HepG2 (cell line): ENCODE measurements around the gene DICER1. TPM values are rescaled to one million over a fixed set of nuclear protein-coding genes. Genes with fewer than 3 reads are reported as not detected.

Experiments
- CBX2 ChIP-seq, 2 experiments: fragments of 200-600 bp in 1 of 2; sonication (generic); formaldehyde crosslinking in 1 of 2; IDR thresholded peaks; 2 replicates each; pipeline versions ENCODE4 v1.7.0 to v1.8.1; 2018 to 2022; ENCODE audit warnings: low read depth in 2 of 2, low read length in 1 of 2, mild to moderate bottlenecking in 1 of 2, missing genetic modification reagents in 1 of 2
- GTF2F1 ChIP-seq: fragments of 150-350 bp; IDR thresholded peaks from 2 replicates; pipeline ENCODE4 v1.6.1; 2014; ENCODE audit warnings: low read length
- HCFC1 ChIP-seq: fragments of 150-350 bp; IDR thresholded peaks from 2 replicates; pipeline ENCODE4 v1.6.1; 2014; ENCODE audit warnings: low read depth, low read length
- HNRNPUL1 ChIP-seq: fragments of 200-400 bp; formaldehyde crosslinking; IDR thresholded peaks from 2 replicates; pipeline ENCODE4 v1.6.1; 2017; ENCODE audit warnings: low read depth, mild to moderate bottlenecking, low read length, moderate library complexity
- MAFK ChIP-seq, 2 experiments: IDR thresholded peaks in 1 of 2; conservative IDR thresholded peaks in 1 of 2; 2 replicates each; pipeline ENCODE4 v1.6.1; 2011; ENCODE audit warnings: improper control_type of control experiment in 2 of 2, low read length in 2 of 2
- MIER3 ChIP-seq: IDR thresholded peaks from 2 replicates; pipeline ENCODE4 v1.6.1; 2016; ENCODE audit warnings: missing compliant biosample characterization, borderline replicate concordance
- NR1H2 ChIP-seq: sonication (generic); formaldehyde crosslinking; IDR thresholded peaks from 2 replicates; pipeline ENCODE4 v1.8.1; 2022; ENCODE audit warnings: low read depth, missing genetic modification reagents, borderline replicate concordance
- RFX5 ChIP-seq: IDR thresholded peaks from 2 replicates; pipeline ENCODE4 v1.6.1; 2011; ENCODE audit warnings: low read depth, low read length, improper control_type of control experiment
- SMARCC2 ChIP-seq: fragments of 450-650 bp; IDR thresholded peaks from 2 replicates; pipeline ENCODE4 v1.6.1; 2017; ENCODE audit warnings: antibody characterized with exemption, mild to moderate bottlenecking
- SNAPC5 ChIP-seq: sonication (generic); formaldehyde crosslinking; IDR thresholded peaks from 2 replicates; pipeline ENCODE4 v1.8.1; 2023; ENCODE audit warnings: mild to moderate bottlenecking, missing genetic modification reagents, borderline replicate concordance
- TEAD2 ChIP-seq: sonication (generic); formaldehyde crosslinking; IDR thresholded peaks from 2 replicates; pipeline ENCODE4 v1.9.0; 2021; ENCODE audit warnings: missing genetic modification reagents
- ZFAT ChIP-seq: sonication (generic); formaldehyde crosslinking; conservative IDR thresholded peaks from 2 replicates; pipeline ENCODE4 v1.8.1; 2023; ENCODE audit warnings: missing genetic modification reagents, inconsistent platforms
- ZFP82 ChIP-seq: sonication (generic); formaldehyde crosslinking; IDR thresholded peaks from 2 replicates; pipeline ENCODE4 v1.5.1; 2020; ENCODE audit warnings: mild to moderate bottlenecking, missing genetic modification reagents, borderline replicate concordance
- ZMAT3 ChIP-seq: sonication (generic); formaldehyde crosslinking; conservative IDR thresholded peaks from 2 replicates; pipeline ENCODE4 v1.7.0; 2021; ENCODE audit warnings: missing genetic modification reagents
- ZNF138 ChIP-seq: sonication (generic); formaldehyde crosslinking; IDR thresholded peaks from 2 replicates; pipeline ENCODE4 v1.5.0; 2020; ENCODE audit warnings: mild to moderate bottlenecking, low read depth, missing genetic modification reagents
- ZNF234 ChIP-seq: sonication (generic); formaldehyde crosslinking; conservative IDR thresholded peaks from 2 replicates; pipeline ENCODE4 v1.5.1; 2020; ENCODE audit warnings: mild to moderate bottlenecking, missing genetic modification reagents
- ZNF782 ChIP-seq: sonication (generic); formaldehyde crosslinking; IDR thresholded peaks from 2 replicates; pipeline ENCODE4 v1.4.0; 2020; ENCODE audit warnings: missing genetic modification reagents, mild to moderate bottlenecking, borderline replicate concordance
- polyA plus RNA-seq, 8 experiments: library from polyadenylated mRNA; depleted of rRNA in 3 of 8; stranded (reverse) in 7 of 8; unstranded in 1 of 8; fragments of >200 nt; fragmentation: Illumina TruSeq in 4 of 8; extraction: Trizol in 4 of 8; gene quantifications; 2 replicates each; pipeline versions ENCODE4 v1.2.1 to v1.2.3, GENCODE V29; 2011 to 2016; ENCODE audit warnings: low read depth in 4 of 8, missing spikeins in 1 of 8, mixed read lengths in 1 of 8; ENCODE audit not compliant: insufficient read depth in 1 of 8
- total RNA-seq, 5 experiments: library from RNA; depleted of rRNA; stranded (reverse); fragments of >200 nt; fragmentation: Illumina TruSeq; extraction: Trizol; gene quantifications; 2 replicates each; pipeline ENCODE4 v1.2.3, GENCODE V29; 2016; ENCODE audit warnings: low read depth in 1 of 5
- TF ChIP-seq, protein P1 (sequence below): IDR thresholded peaks from 2 replicates; pipeline ENCODE4 v1.6.1; 2016; ENCODE audit warnings: low read depth, borderline replicate concordance
- TF ChIP-seq, protein P2 (sequence below): sonication (generic); formaldehyde crosslinking; IDR thresholded peaks from 2 replicates; pipeline ENCODE4 v1.4.0; 2020; ENCODE audit warnings: missing genetic modification reagents, borderline replicate concordance
- TF ChIP-seq, protein P3 (sequence below): sonication (generic); formaldehyde crosslinking; IDR thresholded peaks from 2 replicates; pipeline ENCODE4 v1.8.0; 2022; ENCODE audit warnings: missing genetic modification reagents, low read depth, mild to moderate bottlenecking, borderline replicate concordance
- TF ChIP-seq, protein P4 (sequence below): sonication (generic); formaldehyde crosslinking; conservative IDR thresholded peaks from 2 replicates; pipeline ENCODE4 v1.8.0; 2022; ENCODE audit warnings: mild to moderate bottlenecking, moderate library complexity, missing genetic modification reagents

DICER1 gene
- total and polyA plus RNA-seq, 2 of the 13 experiments (the other 11 are each of a cell fraction or from before 2014, with no cell fraction given): 31.8 to 61.9 TPM

- no peak for TF ChIP-seq MIER3 (CRISPR knock-in tag)
- TF ChIP-seq ZFP82: peak; percentile 76; the same call in 1 of the 2 replicates
- TF ChIP-seq, protein P1, sequence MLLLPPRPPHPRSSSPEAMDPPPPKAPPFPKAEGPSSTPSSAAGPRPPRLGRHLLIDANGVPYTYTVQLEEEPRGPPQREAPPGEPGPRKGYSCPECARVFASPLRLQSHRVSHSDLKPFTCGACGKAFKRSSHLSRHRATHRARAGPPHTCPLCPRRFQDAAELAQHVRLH: peak; percentile 37; the same call in 1 of the 2 replicates
- TF ChIP-seq, protein P2, sequence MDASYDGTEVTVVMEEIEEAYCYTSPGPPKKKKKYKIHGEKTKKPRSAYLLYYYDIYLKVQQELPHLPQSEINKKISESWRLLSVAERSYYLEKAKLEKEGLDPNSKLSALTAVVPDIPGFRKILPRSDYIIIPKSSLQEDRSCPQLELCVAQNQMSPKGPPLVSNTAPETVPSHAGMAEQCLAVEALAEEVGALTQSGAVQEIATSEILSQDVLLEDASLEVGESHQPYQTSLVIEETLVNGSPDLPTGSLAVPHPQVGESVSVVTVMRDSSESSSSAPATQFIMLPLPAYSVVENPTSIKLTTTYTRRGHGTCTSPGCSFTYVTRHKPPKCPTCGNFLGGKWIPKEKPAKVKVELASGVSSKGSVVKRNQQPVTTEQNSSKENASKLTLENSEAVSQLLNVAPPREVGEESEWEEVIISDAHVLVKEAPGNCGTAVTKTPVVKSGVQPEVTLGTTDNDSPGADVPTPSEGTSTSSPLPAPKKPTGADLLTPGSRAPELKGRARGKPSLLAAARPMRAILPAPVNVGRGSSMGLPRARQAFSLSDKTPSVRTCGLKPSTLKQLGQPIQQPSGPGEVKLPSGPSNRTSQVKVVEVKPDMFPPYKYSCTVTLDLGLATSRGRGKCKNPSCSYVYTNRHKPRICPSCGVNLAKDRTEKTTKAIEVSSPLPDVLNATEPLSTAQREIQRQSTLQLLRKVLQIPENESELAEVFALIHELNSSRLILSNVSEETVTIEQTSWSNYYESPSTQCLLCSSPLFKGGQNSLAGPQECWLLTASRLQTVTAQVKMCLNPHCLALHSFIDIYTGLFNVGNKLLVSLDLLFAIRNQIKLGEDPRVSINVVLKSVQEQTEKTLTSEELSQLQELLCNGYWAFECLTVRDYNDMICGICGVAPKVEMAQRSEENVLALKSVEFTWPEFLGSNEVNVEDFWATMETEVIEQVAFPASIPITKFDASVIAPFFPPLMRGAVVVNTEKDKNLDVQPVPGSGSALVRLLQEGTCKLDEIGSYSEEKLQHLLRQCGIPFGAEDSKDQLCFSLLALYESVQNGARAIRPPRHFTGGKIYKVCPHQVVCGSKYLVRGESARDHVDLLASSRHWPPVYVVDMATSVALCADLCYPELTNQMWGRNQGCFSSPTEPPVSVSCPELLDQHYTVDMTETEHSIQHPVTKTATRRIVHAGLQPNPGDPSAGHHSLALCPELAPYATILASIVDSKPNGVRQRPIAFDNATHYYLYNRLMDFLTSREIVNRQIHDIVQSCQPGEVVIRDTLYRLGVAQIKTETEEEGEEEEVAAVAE (CRISPR knock-in tag): 0 out of 2 replicates have a peak, but pooled peaks have one; percentile 31
- peak; percentile 36; the same call in 1 of the 2 replicates for TF ChIP-seq HCFC1
- TF ChIP-seq HNRNPUL1: peak; percentile 87; the same call in 1 of the 2 replicates
- TF ChIP-seq RFX5: no peak
- TF ChIP-seq, protein P3, sequence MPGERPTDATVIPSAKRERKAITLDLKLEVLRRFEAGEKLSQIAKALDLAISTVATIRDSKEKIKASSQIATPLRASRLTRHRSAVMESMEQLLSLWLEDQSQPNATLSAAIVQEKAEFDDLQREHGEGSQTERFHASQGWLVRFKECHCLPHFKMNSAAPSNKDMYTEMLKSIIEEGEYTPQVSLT (CRISPR knock-in tag): no peak
- no peak for TF ChIP-seq ZFAT (CRISPR knock-in tag)
- no peak; the same call in 1 of the 2 replicates for TF ChIP-seq ZNF782 (CRISPR knock-in tag)
- peak; percentile 91; the same call in 1 of the 2 replicates for TF ChIP-seq ZMAT3 (CRISPR knock-in tag)
- TF ChIP-seq TEAD2: 0 out of 2 replicates have a peak, but pooled peaks have one; percentile 19
- TF ChIP-seq, protein P4, sequence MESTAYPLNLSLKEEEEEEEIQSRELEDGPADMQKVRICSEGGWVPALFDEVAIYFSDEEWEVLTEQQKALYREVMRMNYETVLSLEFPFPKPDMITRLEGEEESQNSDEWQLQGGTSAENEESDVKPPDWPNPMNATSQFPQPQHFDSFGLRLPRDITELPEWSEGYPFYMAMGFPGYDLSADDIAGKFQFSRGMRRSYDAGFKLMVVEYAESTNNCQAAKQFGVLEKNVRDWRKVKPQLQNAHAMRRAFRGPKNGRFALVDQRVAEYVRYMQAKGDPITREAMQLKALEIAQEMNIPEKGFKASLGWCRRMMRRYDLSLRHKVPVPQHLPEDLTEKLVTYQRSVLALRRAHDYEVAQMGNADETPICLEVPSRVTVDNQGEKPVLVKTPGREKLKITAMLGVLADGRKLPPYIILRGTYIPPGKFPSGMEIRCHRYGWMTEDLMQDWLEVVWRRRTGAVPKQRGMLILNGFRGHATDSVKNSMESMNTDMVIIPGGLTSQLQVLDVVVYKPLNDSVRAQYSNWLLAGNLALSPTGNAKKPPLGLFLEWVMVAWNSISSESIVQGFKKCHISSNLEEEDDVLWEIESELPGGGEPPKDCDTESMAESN (CRISPR knock-in tag): peak; percentile 71; the same call in 1 of the 2 replicates
- peak; percentile 28; the same call in 1 of the 2 replicates for TF ChIP-seq ZNF138 (CRISPR knock-in tag)
- no peak for TF ChIP-seq SMARCC2
- TF ChIP-seq ZNF234 (CRISPR knock-in tag): no peak
- TF ChIP-seq NR1H2 (CRISPR knock-in tag): no peak
- TF ChIP-seq CBX2 (IDR thresholded peaks at IDR 0.05; ENCODE audit: low read depth, low read length): no peak
- 0 out of 2 replicates have a peak, but pooled peaks have one; percentile 56 for TF ChIP-seq CBX2 (CRISPR knock-in tag; IDR thresholded peaks at IDR 0.05; ENCODE audit: low read depth)
- TF ChIP-seq GTF2F1: no peak
- TF ChIP-seq SNAPC5: no peak
- TF ChIP-seq MAFK (conservative IDR thresholded peaks at IDR 0.05 in 1 of 2, IDR thresholded peaks at IDR 0.05 in 1 of 2; ENCODE audit: low read length in 2 of 2): no peak
Measured at GRCh38 chr14:95157327-95158189, at the start of gene DICER1 (continued).
